CD1c-positive myeloid dendritic cell (primary cell): Measurements from ENCODE around the gene CHST15.
"Not testable (repeated sequence)": the region's sequence is repeated elsewhere in the genome, so short reads cannot be mapped to it uniquely, and the experiment has no call there.

ENCODE experiments used
- DNase-seq: peaks from one replicate; pipeline ENCODE4 v3.0.0-alpha.2; 2016; ENCODE audit errors: extremely low spot score

Gene CHST15

DNA sequence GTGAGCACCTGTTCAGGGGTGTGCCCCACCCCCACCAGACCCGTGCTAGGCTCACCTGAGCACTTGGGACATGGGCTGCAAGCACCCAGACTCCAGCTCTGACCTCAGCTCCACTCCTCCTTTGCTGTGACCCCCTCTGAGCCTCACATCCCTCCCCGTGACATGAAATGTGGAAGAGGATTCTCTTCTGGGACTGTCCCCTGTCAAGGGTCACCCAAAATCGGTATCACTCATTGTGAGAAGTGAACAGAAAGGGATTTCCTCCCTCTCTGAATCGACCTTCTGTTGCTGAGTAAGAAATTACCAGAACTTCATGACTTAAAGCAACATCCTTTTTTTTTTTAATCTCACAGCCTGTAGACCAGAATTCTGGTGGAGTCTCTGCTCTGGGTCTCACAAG is 6.2 kb upstream of the CHST15 start:
- peak; percentile 66 for DNase-seq

DNA sequence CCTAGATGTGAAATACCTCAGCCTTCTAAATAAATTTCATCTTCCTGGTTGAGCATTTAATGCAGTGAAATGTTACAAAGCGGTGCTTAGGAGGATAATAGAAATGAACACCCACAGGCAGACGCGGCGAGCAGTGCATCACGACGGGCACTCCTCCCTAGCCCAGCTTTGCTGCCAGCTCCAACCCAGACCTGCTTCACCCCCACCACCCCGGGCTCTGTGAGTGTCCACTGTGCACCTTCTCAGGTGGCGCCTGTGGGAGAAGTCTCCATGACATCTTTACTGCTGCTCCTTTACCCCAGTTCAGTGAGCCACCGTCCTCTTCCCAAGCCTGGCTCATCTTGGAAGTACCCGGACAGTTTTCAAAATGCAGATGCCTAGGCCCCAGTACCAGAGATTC is 5.2 kb upstream of the CHST15 start:
- no peak for DNase-seq

DNA sequence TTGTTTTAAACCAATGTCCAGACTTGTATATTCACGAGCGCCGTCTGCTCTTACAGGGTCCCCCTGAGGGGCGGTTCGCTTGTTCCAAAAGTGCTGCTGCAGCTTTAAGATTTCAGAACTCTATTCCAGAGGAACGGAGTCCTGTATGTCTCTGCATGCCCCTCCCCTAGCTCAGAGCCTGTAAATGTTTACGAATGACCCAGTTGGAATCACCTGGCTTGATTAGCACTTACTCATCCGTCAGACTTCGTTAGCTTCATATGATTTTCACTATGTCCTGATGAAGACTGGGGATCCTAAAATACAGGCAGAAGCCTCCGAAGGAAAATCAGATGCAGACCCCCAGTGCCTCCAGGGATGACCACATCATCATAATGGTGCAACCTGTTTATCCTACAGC is 4.5 kb upstream of the CHST15 start:
- no peak for DNase-seq

DNA sequence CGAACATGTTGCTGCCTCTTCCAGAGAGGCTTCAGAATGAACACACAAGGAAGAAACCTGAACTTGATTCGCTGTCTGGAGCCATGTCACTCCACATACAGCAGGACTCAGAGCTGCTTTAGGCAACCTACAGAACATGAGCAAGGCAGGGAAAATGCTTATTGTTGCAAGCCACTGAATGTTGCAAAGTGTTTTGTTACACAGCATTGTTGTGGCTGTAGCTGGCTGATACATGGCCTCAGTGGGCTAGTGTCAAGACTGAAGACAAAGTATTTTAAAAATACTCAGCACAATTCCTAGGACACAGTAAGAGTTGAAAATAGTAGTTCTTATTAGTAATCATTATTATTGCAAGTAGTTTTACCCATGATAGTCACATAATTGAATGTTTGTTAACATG is 3.1 kb upstream of the CHST15 start:
- DNase-seq: no peak

GRCh38 chr10:124095801-124096200 is 2.4 kb upstream of the CHST15 start:
- not testable (repeated sequence) for DNase-seq

DNA sequence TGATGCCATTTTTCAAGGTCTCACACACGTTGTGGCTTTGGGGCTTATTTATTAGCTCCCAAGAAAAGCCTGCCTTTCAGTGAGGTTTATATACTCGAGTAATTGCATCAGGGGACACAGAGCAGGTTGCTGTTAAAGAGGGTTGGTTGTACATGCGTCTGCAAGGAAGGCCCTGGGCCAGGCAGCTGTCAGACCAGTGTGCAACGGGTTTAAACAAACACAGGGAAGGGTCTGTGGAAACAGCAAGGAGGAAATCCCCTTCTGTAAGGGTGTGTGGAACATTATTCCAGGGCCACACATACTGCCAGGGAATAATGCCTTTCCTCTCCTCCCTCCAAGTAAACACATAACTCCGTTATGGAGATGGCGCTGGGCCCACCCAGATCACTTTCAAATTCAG is 1.7 kb upstream of the CHST15 start:
- no peak for DNase-seq

DNA sequence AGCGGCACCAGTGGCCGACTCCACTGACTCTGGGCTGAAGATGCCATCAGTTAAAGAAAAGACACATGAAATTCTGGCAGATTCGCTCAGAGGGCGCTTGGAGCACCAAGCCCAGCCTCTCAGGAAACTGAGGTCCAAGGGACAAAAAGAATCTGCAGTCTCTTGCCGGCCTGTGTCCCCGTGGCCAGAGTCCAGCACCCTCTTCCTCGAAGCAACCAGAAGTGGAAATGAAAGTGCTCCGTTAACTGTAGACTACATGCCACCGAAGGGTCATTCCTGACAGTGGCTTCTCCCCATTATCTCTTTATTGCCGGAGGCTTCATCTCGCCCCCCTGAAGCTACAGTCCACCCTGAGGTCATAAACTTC is 1.0 kb upstream of the CHST15 start:
- DNase-seq: peak; percentile 54

DNA sequence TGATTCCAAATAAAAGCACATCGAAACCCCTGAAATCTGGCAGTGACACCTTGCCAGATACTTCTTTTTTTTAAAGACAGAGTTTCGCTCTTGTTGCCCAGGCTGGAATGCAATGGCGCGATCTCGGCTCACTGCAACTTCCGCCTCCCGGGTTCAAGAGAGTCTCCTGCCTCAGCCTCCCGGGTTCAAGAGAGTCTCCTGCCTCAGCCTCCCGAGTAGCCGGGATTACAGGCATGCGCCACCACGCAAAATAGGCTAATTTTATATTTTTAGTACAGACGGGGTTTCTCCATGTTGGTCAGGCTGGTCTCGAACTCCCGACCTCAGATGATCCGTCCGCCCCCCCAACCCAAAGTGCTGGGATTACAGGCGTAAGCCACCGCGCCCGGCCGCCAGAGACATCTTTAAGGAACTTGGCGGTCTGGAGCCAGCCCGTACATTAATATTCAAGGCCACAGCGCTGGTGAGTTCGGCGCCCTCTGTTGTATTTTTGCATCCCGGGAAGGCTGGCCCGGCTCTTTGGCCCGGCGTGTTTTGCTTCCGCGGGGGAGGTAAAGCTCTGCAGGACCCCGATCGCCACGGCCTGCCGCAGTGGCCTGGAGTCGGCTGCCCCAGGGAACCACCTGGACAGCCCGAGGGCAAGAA is 498 bp upstream of the CHST15 start:
- peak; percentile 55 for DNase-seq

GRCh38 chr10:124092250-124092859 is 1.0 kb downstream of the CHST15 start:
- DNase-seq: peak; percentile 72

DNA sequence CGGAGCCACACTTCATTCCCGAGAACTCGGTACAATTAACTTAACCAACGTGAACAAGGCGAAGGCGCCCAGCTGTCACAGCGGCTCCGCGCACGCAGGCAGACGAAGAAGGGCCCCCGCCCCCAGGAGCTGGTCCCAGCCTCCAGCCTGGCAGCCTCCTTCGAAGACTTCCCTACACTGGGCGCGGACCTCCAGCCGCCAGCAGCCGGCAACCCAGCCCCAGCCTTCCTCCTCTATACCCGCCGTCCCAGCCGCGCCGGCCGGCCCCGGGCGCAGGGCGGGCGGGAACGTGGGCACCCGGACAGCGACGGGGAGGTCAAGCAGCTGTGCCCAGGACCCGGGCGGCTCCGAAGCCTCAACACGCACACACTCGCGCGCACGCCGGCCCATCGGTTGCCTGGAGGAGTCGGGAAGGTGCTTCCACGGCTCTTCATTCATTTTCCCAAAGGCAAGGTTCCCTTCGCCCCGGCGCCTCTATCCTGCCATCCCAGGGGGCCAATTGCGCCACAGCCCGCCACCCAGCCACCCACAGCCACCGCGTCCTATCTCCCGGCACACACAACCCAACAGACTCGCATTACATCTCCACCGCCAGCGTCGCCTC is 1.6 kb downstream of the CHST15 start:
- peak; percentile 70 for DNase-seq

DNA sequence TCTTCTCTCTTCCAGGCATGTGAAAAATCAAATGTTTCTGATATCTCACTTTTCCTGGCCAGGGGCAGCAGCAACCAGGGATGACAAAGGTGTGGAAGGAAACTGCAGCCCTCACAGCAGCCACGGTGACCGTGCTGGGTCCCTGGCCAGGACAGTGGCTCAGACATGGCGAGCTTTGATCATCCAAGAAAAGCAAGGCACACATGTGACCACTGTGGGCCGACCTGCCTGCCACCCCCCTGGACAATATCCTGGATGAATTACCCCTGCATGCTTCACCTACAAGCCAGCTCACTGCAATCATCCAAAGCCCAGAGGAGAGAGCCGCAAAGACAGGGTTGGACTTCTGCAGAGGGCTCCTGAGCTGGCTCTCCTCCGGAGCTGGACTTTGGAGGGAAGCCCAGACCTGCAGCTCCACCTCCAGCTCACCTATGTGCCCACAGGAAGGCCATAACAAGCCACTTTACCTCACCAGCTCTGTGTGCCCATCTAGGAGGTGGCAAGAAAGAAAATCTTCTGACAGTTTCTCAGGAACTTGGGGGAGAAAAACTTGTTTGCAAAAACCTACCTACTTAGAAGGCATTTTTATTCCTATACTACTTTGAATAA is 2.7 kb downstream of the CHST15 start:
- no peak for DNase-seq

GRCh38 chr10:124089859-124090258 is 3.5 kb downstream of the CHST15 start:
- no peak for DNase-seq

GRCh38 chr10:124088915-124089314 is 4.5 kb downstream of the CHST15 start:
- no peak for DNase-seq

- DNase-seq: no peak
These were observed 5.4 kb downstream of the CHST15 start for GRCh38 chr10:124087672-124088634.

GRCh38 chr10:124086787-124087671 is 6.4 kb downstream of the CHST15 start:
- no peak for DNase-seq

GRCh38 chr10:124086097-124086710 is 7.2 kb downstream of the CHST15 start:
- no peak for DNase-seq

DNA sequence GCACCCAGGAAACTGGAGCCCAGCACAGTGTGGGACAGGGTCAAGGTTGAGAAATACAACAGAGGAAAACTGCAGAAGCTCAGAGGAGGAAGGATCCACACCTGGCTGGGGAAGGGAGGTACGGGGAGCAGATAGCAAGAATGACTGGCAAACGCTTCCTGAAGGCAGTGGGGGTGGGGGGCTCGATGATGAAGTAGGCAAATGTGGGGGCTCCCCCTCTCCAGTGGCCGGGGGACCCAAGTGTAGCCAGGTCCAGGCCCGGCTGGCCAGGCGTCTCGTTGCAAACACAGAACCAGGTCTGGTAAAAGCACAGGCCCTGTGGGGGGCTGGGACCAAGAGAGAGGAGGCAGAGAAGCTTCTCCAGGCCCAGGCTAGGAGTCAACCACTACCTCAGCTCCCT is 7.7 kb downstream of the CHST15 start:
- no peak for DNase-seq

GRCh38 chr10:124084708-124085107 is 8.7 kb downstream of the CHST15 start:
- no peak for DNase-seq

- peak; percentile 75 for DNase-seq
These were observed 9.5 kb downstream of the CHST15 start for GRCh38 chr10:124083740-124084397.
